Thymus (tissue), 11 donors: ENCODE data around the gene EFEMP1. TPM values are rescaled to one million over a fixed set of nuclear protein-coding genes. Genes with fewer than 3 reads are reported as not detected.

Source experiments
- DNase-seq, 9 donors: peaks; one replicate each; pipeline ENCODE4 v3.0.0-alpha.2; 2013; ENCODE audit warnings: low spot score in 9 of 9, low read depth in 6 of 9, missing footprints in 1 of 9
- H3K27ac ChIP-seq, 2 donors: one replicate each; pipeline ENCODE4 v1.5.1; 2013; ENCODE audit warnings: control low read depth in 1 of 2, low read depth in 1 of 2, low read length in 1 of 2, mild to moderate bottlenecking in 1 of 2, moderate library complexity in 1 of 2
- H3K27me3 ChIP-seq, 2 donors: one replicate each; pipeline ENCODE4 v1.5.1; 2013; ENCODE audit warnings: low read length in 1 of 2; ENCODE audit not compliant: control insufficient read depth in 2 of 2, insufficient read depth in 1 of 2
- H3K36me3 ChIP-seq, 2 donors: one replicate each; pipeline ENCODE4 v1.5.1; 2013; ENCODE audit warnings: low read length in 1 of 2, mild to moderate bottlenecking in 1 of 2, moderate library complexity in 1 of 2; ENCODE audit not compliant: control insufficient read depth in 2 of 2, insufficient read depth in 2 of 2
- H3K4me1 ChIP-seq, 2 donors: one replicate each; pipeline ENCODE4 v1.5.1; 2013; ENCODE audit warnings: low read length in 2 of 2; ENCODE audit not compliant: control insufficient read depth in 2 of 2, insufficient read depth in 2 of 2
- H3K4me3 ChIP-seq, 2 donors: one replicate each; pipeline ENCODE4 v1.5.1; 2013; ENCODE audit warnings: low read length in 2 of 2, control low read depth in 1 of 2, mild to moderate bottlenecking in 1 of 2
- H3K9me3 ChIP-seq, 2 donors: one replicate each; pipeline ENCODE4 v1.5.1; 2013; ENCODE audit warnings: low read length in 1 of 2, mild to moderate bottlenecking in 1 of 2; ENCODE audit not compliant: control insufficient read depth in 2 of 2, insufficient read depth in 1 of 2
- WGBS: extraction: QIAGEN DNeasy Blood & Tissue Kit; methylation state at CpG from one replicate; pipeline ENCODE4 v1.1.7; 2013; 5-methylcytosine and 5-hydroxymethylcytosine counted together
- polyA plus RNA-seq: library from polyadenylated mRNA; stranded (reverse); fragments of 200-250 nt; gene quantifications from one replicate; pipeline ENCODE4 v1.2.3, GENCODE V29; 2013
- total RNA-seq: library from RNA; stranded (reverse); fragments of 120-200 nt; gene quantifications from one replicate; pipeline ENCODE4 v1.2.4, GENCODE V29; 2013
- donor health status: healthy.

The EFEMP1 gene
- total and polyA plus RNA-seq, 2 donors = 4.0 to 24.3 TPM

DNA sequence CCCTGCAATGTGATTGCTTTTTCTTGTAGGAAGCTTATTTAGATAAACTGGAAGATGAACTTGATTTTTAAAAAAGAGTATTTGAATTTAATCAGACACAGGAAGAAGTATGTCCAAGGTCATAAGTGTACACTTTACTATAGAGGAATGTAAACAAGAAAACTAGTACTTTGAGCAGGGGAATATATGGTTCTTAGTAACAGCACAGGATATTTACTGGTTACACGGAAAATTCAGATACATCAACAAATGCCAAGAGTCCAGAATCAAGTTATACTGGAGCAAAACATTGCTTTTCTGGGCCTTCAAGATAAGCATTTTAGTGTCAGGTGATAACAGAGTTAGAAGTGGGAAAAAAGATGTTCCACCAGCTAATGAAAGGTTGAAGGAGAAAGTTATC is 75.5 kb downstream of the EFEMP1 start:
- 95% methylated on average over 1 of the region's 1 CpG for WGBS
- Histone ChIP-seq H3K27me3 (no peaks in the 10 kb centered on the region), H3K36me3 (no peaks in the 10 kb centered on the region), H3K4me3 (no peak overlapping the region), H3K9me3 (no peaks in the 10 kb centered on the region), H3K4me1 (no peaks in the 10 kb centered on the region), H3K27ac (no peak overlapping the region)
- no peak for DNase-seq

DNA sequence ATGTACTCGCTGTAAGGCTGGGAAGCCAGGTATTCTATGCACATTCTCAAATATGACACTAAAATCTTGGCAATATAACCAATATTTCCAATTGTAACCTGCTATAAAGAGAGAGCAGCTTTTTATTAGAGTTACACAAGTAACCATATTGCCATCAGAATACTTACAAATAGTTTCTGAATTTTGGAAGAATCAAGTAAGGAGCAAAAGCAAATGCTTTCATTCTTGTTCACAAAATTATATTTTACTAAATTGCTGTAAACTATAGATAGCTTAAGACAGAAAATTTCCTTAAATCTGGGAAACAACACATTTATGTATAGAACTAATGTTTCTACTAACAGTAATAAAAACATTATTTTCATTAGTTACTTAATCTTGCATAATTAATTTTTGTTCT is 77.2 kb downstream of the EFEMP1 start:
- Histone ChIP-seq H3K36me3 (no peaks in the 10 kb centered on the region), H3K4me1 (no peaks in the 10 kb centered on the region), H3K27ac (no peak overlapping the region), H3K27me3 (no peaks in the 10 kb centered on the region), H3K4me3 (no peak overlapping the region), H3K9me3 (no peaks in the 10 kb centered on the region)
- no peak for DNase-seq
- WGBS = 91% methylated on average over 1 of the region's 1 CpG

DNA sequence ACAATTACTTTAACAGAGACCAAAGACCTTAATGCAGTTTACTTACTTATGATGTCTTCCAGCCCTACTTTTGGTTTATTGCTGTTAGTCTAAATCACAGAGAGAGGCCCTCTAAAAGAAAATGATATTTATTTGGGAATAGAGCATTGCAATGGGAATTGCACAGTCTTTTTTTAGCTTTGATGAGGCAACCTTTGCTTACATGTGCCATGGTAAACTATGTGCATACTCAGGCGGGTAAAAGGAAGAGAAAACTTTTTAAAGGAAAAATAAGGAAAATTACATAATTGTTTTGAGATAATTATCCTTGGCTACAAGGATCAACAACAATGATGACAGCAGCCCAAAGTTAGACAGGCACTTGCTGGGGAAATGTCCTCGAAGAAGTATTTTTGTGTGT is 78.6 kb downstream of the EFEMP1 start:
- DNase-seq = no peak
- no peaks in the 10 kb centered on the region for H3K27me3 ChIP-seq
- no peak overlapping the region for H3K4me3 ChIP-seq
- WGBS = 96% methylated on average over 2 of the region's 2 CpGs
- H3K27ac ChIP-seq = no peak overlapping the region
- H3K4me1 ChIP-seq = no peaks in the 10 kb centered on the region
- H3K9me3 ChIP-seq = no peaks in the 10 kb centered on the region
- H3K36me3 ChIP-seq = no peaks in the 10 kb centered on the region

DNA sequence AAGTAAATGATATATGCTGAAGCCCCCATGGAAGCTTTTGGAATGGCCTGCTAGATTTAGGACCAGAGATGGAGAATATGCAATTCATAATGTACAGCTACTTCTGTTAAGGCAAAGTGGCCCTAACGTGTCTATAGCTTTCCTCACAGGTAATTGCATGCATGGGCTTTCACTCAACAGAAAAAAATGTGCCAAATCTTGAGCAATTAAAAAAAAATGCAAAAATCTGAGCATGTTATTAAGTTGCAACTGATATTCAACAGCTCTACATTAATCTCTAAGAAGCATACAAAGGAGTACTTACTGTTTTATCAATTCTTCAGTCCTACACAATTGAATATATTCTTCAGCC is 79.6 kb downstream of the EFEMP1 start:
- no peaks in the 10 kb centered on the region for H3K9me3 ChIP-seq
- no peak overlapping the region for H3K4me3 ChIP-seq
- WGBS = 74% methylated on average over 1 of the region's 1 CpG
- no peaks in the 10 kb centered on the region for H3K36me3 ChIP-seq
- no peak overlapping the region for H3K27ac ChIP-seq
- H3K27me3 ChIP-seq = no peaks in the 10 kb centered on the region
- DNase-seq = no peak
- no peaks in the 10 kb centered on the region for H3K4me1 ChIP-seq

GRCh38 chr2:55843096-55843993 is 80.2 kb downstream of the EFEMP1 start:
- no peaks in the 10 kb centered on the region for H3K9me3 ChIP-seq
- no peaks in the 10 kb centered on the region for H3K27me3 ChIP-seq
- no peak for DNase-seq
- WGBS = 76% methylated on average over 6 of the region's 6 CpGs
- H3K4me1 ChIP-seq = no peaks in the 10 kb centered on the region
- no peak overlapping the region for H3K27ac ChIP-seq
- no peaks in the 10 kb centered on the region for H3K36me3 ChIP-seq
- H3K4me3 ChIP-seq = no peak overlapping the region

GRCh38 chr2:55842046-55842445 is 81.5 kb downstream of the EFEMP1 start:
- WGBS = 95% methylated on average over 1 of the region's 1 CpG

GRCh38 chr2:55840460-55840859 is 83.1 kb downstream of the EFEMP1 start:
- no peaks in the 10 kb centered on the region for H3K36me3 ChIP-seq
- DNase-seq = no peak
- no peaks in the 10 kb centered on the region for H3K27me3 ChIP-seq
- WGBS = 91% methylated on average over 1 of the region's 1 CpG
- no peak overlapping the region for H3K4me3 ChIP-seq
- no peaks in the 10 kb centered on the region for H3K9me3 ChIP-seq
- H3K4me1 ChIP-seq = no peaks in the 10 kb centered on the region
- H3K27ac ChIP-seq = no peak overlapping the region

More at GRCh38 chr2:55842046-55842445, 81.5 kb downstream of the EFEMP1 start:
- no peaks in the 10 kb centered on the region for H3K4me1 ChIP-seq
- no peak overlapping the region for H3K27ac ChIP-seq
- no peaks in the 10 kb centered on the region for H3K27me3 ChIP-seq
- no peak overlapping the region for H3K4me3 ChIP-seq
- DNase-seq = no peak
- no peaks in the 10 kb centered on the region for H3K36me3 ChIP-seq
- H3K9me3 ChIP-seq = no peaks in the 10 kb centered on the region

GRCh38 chr2:55839182-55839819 is 84.3 kb downstream of the EFEMP1 start:
- 69% methylated on average over 7 of the region's 7 CpGs for WGBS
- DNase-seq = no peak

DNA sequence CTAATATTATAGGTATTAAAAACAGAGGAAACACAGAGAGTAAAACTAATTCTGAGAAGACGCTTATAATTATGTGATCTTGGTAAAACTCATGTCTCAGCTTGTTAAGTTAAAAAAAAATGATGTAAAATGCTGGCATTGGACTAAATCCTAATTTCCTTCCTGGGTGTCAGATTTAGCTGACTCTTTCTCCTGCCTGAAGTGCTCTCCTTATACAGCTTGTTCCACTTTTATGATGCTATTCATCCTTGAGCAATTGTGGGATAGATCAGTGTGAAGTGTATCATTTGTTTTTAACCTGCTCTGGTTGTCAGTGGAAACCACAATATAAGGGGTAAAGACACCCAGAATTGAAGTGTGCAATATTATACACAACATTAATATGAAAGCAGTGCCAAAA is 84.9 kb downstream of the EFEMP1 start:
- WGBS = 95% methylated on average over 1 of the region's 1 CpG
- Histone ChIP-seq H3K27me3 (no peaks in the 10 kb centered on the region), H3K36me3 (no peaks in the 10 kb centered on the region), H3K4me1 (no peaks in the 10 kb centered on the region), H3K9me3 (no peaks in the 10 kb centered on the region), H3K27ac (no peak overlapping the region), H3K4me3 (no peak overlapping the region)
- no peak for DNase-seq

More at GRCh38 chr2:55839182-55839819, 84.3 kb downstream of the EFEMP1 start:
- no peaks in the 10 kb centered on the region for H3K36me3 ChIP-seq
- H3K4me3 ChIP-seq = no peak overlapping the region
- no peak overlapping the region for H3K27ac ChIP-seq
- H3K4me1 ChIP-seq = no peaks in the 10 kb centered on the region
- no peaks in the 10 kb centered on the region for H3K27me3 ChIP-seq
- H3K9me3 ChIP-seq = no peaks in the 10 kb centered on the region
